SU-DHL-6 (cell line): Measurements from ENCODE around the gene DRP2.
"Not testable (repeated sequence)": the region's sequence is repeated elsewhere in the genome, so short reads cannot be mapped to it uniquely, and the experiment has no call there.

Experiments used
- H2AFZ ChIP-seq: fragments of 200-600 bp; sonication (generic); 2 replicates; pipeline ENCODE4 v1.6.1; 2014; ENCODE audit warnings: low read depth, mild to moderate bottlenecking, moderate library complexity, mixed read lengths, antibody characterized with exemption, low read length; ENCODE audit not compliant: severe bottlenecking
- H3F3A ChIP-seq: fragments of 200-600 bp; shearing (Covaris generic); 2 replicates; pipeline ENCODE4 v1.6.0; 2016; ENCODE audit warnings: antibody characterized with exemption, mild to moderate bottlenecking; ENCODE audit not compliant: insufficient read depth
- H3K27ac ChIP-seq: fragments of 200-600 bp; sonication (generic); 2 replicates; pipeline ENCODE4 v1.5.1; 2016; ENCODE audit warnings: low read depth, mild to moderate bottlenecking, low read length, moderate library complexity, mixed read lengths
- H3K27me3 ChIP-seq: fragments of 200-600 bp; sonication (generic), shearing (Covaris generic); 2 replicates; pipeline ENCODE4 v1.6.0; 2014; ENCODE audit warnings: mild to moderate bottlenecking, low read length
- H3K36me3 ChIP-seq: fragments of 200-600 bp; sonication (generic); 2 replicates; pipeline ENCODE4 v1.6.1; 2014; ENCODE audit warnings: mild to moderate bottlenecking, low read length, mixed read lengths
- H3K4me2 ChIP-seq: fragments of 300-600, 200-600 bp; shearing (Covaris generic), sonication (generic); 2 replicates; pipeline ENCODE4 v1.6.0; 2014; ENCODE audit warnings: low read length, low read depth, mild to moderate bottlenecking; ENCODE audit not compliant: poor library complexity, severe bottlenecking
- H3K4me3 ChIP-seq: fragments of 200-600 bp; sonication (generic); 2 replicates; pipeline ENCODE4 v1.5.1; 2014; ENCODE audit warnings: antibody characterized with exemption, low read length, mild to moderate bottlenecking, mixed read lengths; ENCODE audit not compliant: insufficient read depth, poor library complexity, severe bottlenecking
- H3K79me2 ChIP-seq: fragments of 200-600 bp; sonication (generic); 2 replicates; pipeline ENCODE4 v1.6.1; 2014; ENCODE audit warnings: mild to moderate bottlenecking, low read length, moderate library complexity; ENCODE audit not compliant: insufficient read depth
- H3K9ac ChIP-seq: fragments of 200-600 bp; sonication (generic); 2 replicates; pipeline ENCODE4 v1.7.0; 2014; ENCODE audit warnings: mild to moderate bottlenecking, low read length
- H3K9me2 ChIP-seq: fragments of 200-600 bp; sonication (generic); replicated peaks from 2 replicates; pipeline ENCODE4 v1.6.1; 2014; ENCODE audit warnings: low read length; ENCODE audit not compliant: insufficient read depth
- H3K9me3 ChIP-seq: fragments of 200-600 bp; sonication (generic); 2 replicates; pipeline ENCODE4 v1.6.1; 2014; ENCODE audit warnings: low read length, mixed read lengths; ENCODE audit not compliant: insufficient read depth
- H4K20me1 ChIP-seq: fragments of 200-600 bp; sonication (generic); 2 replicates; pipeline ENCODE4 v1.6.1; 2014; ENCODE audit warnings: low read depth, mild to moderate bottlenecking, antibody characterized with exemption, low read length, moderate library complexity, mixed read lengths
- EZH2phosphoT487 ChIP-seq: fragments of 200-600 bp; sonication (generic), shearing (Covaris generic); conservative IDR thresholded peaks from 2 replicates; pipeline ENCODE4 v1.6.1; 2018; ENCODE audit warnings: mild to moderate bottlenecking, antibody characterized with exemption, low read length, moderate library complexity, mixed read lengths
- TF ChIP-seq, protein P1 (sequence below): fragments of 200-600 bp; sonication (generic); IDR thresholded peaks from one replicate; pipeline ENCODE4 v1.5.1; 2017; ENCODE audit warnings: antibody characterized with exemption, mild to moderate bottlenecking, low read length, moderate library complexity; ENCODE audit not compliant: insufficient read depth, poor library complexity, severe bottlenecking

DRP2 gene

GRCh38 chrX:101287402-101287801, 67.8 kb downstream of the DRP2 start:
- Histone ChIP-seq H3K27me3 (no peaks in the 10 kb centered on the region), H3K79me2 (no peaks in the 10 kb centered on the region), H3K9me2 (no peaks in the 10 kb centered on the region), H3K9me3 (no peaks in the 10 kb centered on the region), H4K20me1 (no peaks in the 10 kb centered on the region), H2AFZ (no peak overlapping the region), H3K27ac (no peak overlapping the region), H3K9ac (no peak overlapping the region), H3K36me3 (no peaks in the 10 kb centered on the region), H3K4me3 (no peak overlapping the region), H3F3A (no peaks in the 10 kb centered on the region), H3K4me2 (no peak overlapping the region)
- TF ChIP-seq, protein P1, sequence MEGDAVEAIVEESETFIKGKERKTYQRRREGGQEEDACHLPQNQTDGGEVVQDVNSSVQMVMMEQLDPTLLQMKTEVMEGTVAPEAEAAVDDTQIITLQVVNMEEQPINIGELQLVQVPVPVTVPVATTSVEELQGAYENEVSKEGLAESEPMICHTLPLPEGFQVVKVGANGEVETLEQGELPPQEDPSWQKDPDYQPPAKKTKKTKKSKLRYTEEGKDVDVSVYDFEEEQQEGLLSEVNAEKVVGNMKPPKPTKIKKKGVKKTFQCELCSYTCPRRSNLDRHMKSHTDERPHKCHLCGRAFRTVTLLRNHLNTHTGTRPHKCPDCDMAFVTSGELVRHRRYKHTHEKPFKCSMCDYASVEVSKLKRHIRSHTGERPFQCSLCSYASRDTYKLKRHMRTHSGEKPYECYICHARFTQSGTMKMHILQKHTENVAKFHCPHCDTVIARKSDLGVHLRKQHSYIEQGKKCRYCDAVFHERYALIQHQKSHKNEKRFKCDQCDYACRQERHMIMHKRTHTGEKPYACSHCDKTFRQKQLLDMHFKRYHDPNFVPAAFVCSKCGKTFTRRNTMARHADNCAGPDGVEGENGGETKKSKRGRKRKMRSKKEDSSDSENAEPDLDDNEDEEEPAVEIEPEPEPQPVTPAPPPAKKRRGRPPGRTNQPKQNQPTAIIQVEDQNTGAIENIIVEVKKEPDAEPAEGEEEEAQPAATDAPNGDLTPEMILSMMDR, result peak; percentile 25
- no peak for TF ChIP-seq EZH2phosphoT487

DNA sequence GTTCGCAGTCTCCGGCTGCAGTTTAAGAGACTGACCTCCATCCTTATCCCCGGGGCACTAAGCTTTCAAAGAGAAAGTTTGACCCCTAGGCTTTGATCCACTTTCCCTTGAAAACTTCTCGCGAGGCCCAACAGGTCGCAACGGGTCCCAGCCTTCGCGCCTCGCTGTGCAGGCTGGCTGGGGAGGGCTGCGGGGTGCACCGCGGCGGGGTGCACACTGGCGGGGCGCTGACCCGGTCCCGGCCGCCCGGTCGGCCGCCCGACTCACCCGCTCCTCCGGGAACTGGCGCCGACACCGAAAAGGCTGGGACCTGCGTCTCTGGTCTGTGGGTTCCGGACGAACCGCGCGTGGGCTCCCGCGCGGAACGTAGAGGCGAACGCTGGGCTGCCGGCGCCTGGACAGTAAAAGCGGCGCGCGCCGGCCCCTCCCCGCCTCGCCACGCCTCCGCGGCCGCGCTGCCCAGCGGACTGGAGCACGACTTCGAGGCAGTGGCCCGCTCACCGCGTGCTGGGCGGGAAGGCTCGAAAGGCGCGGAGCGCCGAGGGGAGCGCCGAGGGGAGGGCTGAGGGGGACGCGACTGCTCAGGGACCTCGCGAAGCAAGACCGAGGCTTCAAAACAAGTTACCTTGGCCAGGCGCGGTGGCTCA, 71.5 kb downstream of the DRP2 start, which contains the start of gene TAF7L:
TSS of gene TAF7L (minus strand) at position 378 of the 647 bp plus-strand sequence. CDS start 3,791 bp downstream, outside the sequence.
- Histone ChIP-seq H3K9me2 (no peaks in the 10 kb centered on the region), H3K9me3 (no peaks in the 10 kb centered on the region), H2AFZ (no peak within 1 kb of the TSS), H3K4me2 (no peak within 1 kb of the TSS), H3K27me3 (no peaks in the 10 kb centered on the region), H3K4me3 (no peak within 1 kb of the TSS), H3K9ac (no peak within 1 kb of the TSS), H3K79me2 (no peaks in the 10 kb centered on the region), H3K36me3 (no peaks in the 10 kb centered on the region), H3F3A (no peaks in the 10 kb centered on the region), H4K20me1 (no peaks in the 10 kb centered on the region), H3K27ac (no peak within 1 kb of the TSS)
- no peak for TF ChIP-seq EZH2phosphoT487
- TF ChIP-seq, protein P1, result no peak

GRCh38 chrX:101295603-101296002, 76.0 kb downstream of the DRP2 start:
- H3K36me3 ChIP-seq, H2AFZ ChIP-seq, H3K79me2 ChIP-seq, H3K9me2 ChIP-seq, H3K4me3 ChIP-seq, H3K9ac ChIP-seq, H3K9me3 ChIP-seq, H3K27ac ChIP-seq, H3K4me2 ChIP-seq, H4K20me1 ChIP-seq, H3K27me3 ChIP-seq, H3F3A ChIP-seq: not testable (repeated sequence)

GRCh38 chrX:101303790-101304189, 84.2 kb downstream of the DRP2 start:
- no peak for TF ChIP-seq EZH2phosphoT487
- TF ChIP-seq, protein P1, result no peak
- Histone ChIP-seq H3K9me2 (no peaks in the 10 kb centered on the region), H3K9me3 (no peaks in the 10 kb centered on the region), H3F3A (no peaks in the 10 kb centered on the region), H3K79me2 (no peaks in the 10 kb centered on the region), H4K20me1 (no peaks in the 10 kb centered on the region), H2AFZ (no peak overlapping the region), H3K36me3 (no peaks in the 10 kb centered on the region), H3K4me2 (no peak overlapping the region), H3K27me3 (no peaks in the 10 kb centered on the region), H3K9ac (no peak overlapping the region), H3K27ac (no peak overlapping the region), H3K4me3 (no peak overlapping the region)
